ENCODE results near the gene CAPN5. TPM values are rescaled to one million over a fixed set of nuclear protein-coding genes. Genes with fewer than 3 reads are reported as not detected.
A peak's percentile ranks its signal among the peaks of the same experiment; 100 is the strongest.

Gene CAPN5
- total RNA-seq, 1 donor from 2014 or later, result 7.2 TPM

DNA sequence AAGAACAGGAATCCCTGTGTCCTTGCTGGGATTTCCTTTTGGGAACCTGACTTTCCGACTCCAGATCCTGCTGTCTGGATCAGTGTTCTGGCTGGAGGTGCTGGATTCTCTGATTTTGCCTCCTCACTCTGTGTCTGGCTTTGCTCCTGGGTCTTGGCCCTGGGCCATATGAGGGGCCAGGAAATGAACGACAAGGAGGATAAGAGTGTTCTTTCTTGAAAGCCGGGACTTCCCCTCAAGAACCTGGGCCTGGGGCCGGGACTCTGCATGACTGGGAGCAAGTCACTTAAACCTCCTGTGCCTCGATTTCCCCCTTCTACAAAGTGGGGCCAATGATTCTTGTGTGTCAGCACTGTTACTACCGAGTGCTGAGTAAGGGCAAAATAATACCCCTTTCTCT lies 58.4 kb downstream of the CAPN5 start:
- Histone ChIP-seq H3K36me3 (no peaks in the 10 kb centered on the region), H3K4me1 (peaks cover 17% of the 10 kb centered on the region), H3K27ac (no peak overlapping the region), H3K4me3 (no peak overlapping the region), H3K9me3 (no peaks in the 10 kb centered on the region), H3K27me3 (ENCODE audit: low read depth) (peaks cover 4% of the 10 kb centered on the region)
- ATAC-seq (no peak), DNase-seq (no peak)
- intact Hi-C loops (cut with DNase I), result no loop called here
- TF ChIP-seq, protein P1, sequence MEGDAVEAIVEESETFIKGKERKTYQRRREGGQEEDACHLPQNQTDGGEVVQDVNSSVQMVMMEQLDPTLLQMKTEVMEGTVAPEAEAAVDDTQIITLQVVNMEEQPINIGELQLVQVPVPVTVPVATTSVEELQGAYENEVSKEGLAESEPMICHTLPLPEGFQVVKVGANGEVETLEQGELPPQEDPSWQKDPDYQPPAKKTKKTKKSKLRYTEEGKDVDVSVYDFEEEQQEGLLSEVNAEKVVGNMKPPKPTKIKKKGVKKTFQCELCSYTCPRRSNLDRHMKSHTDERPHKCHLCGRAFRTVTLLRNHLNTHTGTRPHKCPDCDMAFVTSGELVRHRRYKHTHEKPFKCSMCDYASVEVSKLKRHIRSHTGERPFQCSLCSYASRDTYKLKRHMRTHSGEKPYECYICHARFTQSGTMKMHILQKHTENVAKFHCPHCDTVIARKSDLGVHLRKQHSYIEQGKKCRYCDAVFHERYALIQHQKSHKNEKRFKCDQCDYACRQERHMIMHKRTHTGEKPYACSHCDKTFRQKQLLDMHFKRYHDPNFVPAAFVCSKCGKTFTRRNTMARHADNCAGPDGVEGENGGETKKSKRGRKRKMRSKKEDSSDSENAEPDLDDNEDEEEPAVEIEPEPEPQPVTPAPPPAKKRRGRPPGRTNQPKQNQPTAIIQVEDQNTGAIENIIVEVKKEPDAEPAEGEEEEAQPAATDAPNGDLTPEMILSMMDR (IDR thresholded peaks at IDR 0.05), result no peak

DNA sequence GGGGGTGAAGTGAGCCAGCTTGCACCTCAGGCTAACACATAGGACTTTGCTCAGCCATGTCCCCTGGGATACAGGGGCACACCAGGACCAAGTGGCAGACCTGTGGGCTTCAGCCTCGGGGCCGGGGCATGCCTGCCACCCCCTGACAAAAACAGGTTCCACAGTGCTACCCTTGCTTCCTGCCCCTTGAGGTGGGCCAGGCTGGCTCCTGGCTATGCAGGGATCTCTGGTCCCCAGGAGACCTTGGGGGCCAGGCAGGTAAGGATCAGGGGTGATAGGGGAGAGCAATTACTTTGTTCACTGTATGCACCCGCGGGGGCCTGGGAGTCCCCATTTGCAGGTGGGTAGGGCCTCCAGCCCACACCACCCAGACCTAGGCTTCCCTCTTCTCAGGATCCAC lies 58.9 kb downstream of the CAPN5 start:
- Histone ChIP-seq H3K27me3 (ENCODE audit: low read depth) (peaks cover 4% of the 10 kb centered on the region), H3K27ac (no peak overlapping the region), H3K4me3 (no peak overlapping the region), H3K9me3 (no peaks in the 10 kb centered on the region), H3K4me1 (peaks cover 17% of the 10 kb centered on the region), H3K36me3 (no peaks in the 10 kb centered on the region)
- ATAC-seq (no peak), DNase-seq (no peak)
- TF ChIP-seq, protein P1 (IDR thresholded peaks at IDR 0.05), result no peak
- intact Hi-C loops (cut with DNase I), result no loop called here

DNA sequence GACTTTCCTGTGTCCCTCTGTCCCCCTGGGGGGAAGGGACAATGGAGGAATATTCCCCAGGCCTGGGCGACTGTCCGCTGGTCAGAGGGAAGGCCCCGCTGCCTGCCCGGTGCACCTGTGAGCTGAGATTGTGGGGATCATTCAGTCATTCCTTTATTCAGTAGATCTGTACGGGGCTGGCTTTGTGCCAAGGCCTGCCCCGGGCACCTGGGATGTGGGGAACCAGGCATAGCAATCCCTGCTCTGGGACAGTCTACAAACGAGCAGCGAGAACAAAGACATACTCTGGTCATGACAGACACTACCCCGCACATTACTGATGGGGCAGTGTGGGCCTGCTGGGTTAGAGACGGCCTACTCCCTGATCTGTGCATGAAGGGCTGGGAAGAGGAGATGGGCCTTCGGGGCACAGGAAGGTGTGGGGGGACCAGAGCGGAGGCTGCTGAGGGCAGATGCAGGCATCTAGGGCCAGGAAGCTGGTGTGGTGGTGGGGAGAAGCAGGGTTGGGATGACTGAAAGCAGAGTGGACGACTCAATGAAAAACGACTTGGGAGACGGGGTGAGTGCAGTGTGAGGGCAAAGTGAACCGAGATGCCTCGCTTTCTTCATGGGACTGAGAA lies 59.5 kb downstream of the CAPN5 start:
- intact Hi-C loops (cut with DNase I), result no loop called here
- H3K4me1 ChIP-seq, result peaks cover 21% of the 10 kb centered on the region
- ATAC-seq, result no peak
- no peak overlapping the region for H3K4me3 ChIP-seq
- no peak overlapping the region for H3K27ac ChIP-seq
- peaks cover 4% of the 10 kb centered on the region for H3K27me3 ChIP-seq (ENCODE audit: low read depth)
- no peaks in the 10 kb centered on the region for H3K36me3 ChIP-seq
- H3K9me3 ChIP-seq, result no peaks in the 10 kb centered on the region
- DNase-seq, result no peak
- TF ChIP-seq, protein P1 (IDR thresholded peaks at IDR 0.05), result no peak

DNA sequence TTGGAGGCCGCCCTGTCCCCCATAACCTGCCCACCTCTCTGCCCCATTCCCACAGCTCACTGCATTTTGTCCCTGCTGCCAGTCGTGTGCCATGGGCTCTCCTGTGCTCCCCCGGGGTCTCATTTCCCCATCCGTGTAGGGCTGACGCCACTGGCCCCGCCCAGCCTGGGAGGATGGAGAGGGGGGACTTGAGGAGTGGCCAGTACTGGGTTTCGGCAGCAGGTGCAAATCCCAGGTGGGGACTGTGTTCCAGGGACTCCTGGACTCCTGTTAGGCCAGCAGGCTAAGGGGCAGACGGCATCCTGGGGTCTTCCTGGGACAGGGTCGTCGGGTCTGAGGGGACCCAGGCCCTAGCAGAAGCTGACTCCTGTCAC lies 60.1 kb downstream of the CAPN5 start:
- Histone ChIP-seq H3K36me3 (no peaks in the 10 kb centered on the region), H3K27ac (no peak overlapping the region), H3K4me1 (peaks cover 24% of the 10 kb centered on the region), H3K27me3 (ENCODE audit: low read depth) (peaks cover 4% of the 10 kb centered on the region), H3K9me3 (no peaks in the 10 kb centered on the region), H3K4me3 (peak overlapping the region; percentile 53)
- DNase-seq (no peak), ATAC-seq (peak; percentile 1 to 16)
- TF ChIP-seq, protein P1 (IDR thresholded peaks at IDR 0.05), result no peak
- intact Hi-C loops (cut with DNase I), result no loop called here

DNA sequence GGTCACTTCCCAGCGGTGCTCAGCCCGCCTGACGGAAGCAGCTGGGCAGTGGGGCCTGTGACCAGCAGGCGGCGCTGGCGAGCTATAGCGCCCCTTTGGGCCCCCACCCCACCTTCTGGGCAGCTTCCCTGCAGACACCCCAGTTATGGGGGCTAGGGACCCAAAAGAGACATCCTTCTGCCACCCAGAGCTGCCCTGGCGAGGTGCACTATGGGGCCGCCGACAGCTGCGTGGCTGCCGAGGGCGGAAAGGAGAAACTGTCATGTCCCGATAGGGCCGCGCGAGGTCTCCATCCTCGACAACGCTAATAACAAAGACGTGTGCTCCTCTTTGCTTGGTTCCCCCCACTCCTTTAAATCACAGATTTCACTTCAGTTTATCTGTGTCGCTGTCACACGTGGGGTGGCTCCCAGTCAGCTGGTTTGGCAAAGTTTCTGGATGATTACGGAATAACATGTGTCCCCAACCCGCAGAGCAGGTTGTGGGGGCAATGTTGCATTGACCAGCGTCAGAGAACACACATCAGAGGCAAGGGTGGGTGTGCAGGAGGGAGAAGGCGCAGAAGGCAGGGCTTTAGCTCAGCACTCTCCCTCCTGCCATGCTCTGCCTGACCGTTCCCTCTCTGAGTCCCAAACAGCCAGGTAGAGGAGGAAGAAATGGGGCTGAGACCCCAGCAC lies 60.6 kb downstream of the CAPN5 start:
- Histone ChIP-seq H3K9me3 (no peaks in the 10 kb centered on the region), H3K4me3 (peak overlapping the region; percentile 53), H3K27me3 (ENCODE audit: low read depth) (peaks cover 4% of the 10 kb centered on the region), H3K36me3 (no peaks in the 10 kb centered on the region), H3K4me1 (peaks cover 24% of the 10 kb centered on the region), H3K27ac (no peak overlapping the region)
- intact Hi-C loops (cut with DNase I), result no loop called here
- TF ChIP-seq, protein P1 (IDR thresholded peaks at IDR 0.05), result peak; percentile 98
- ATAC-seq (peak; percentile 74 to 83), DNase-seq (peak; percentile 62)

Measured in lower lobe of right lung (tissue), 2 donors.